HEK293 (cell line): ENCODE data around the gene MRPL34.
A peak's percentile ranks its signal among the peaks of the same experiment; 100 is the strongest.

Source experiments
- CTCF ChIA-PET: fragments of 350-600 bp; formaldehyde crosslinking; extraction: SDS; loops from one replicate; lab custom pipeline; 2021; ENCODE audit warnings: antibody characterized with exemption; lab: Yijun Ruan, JAX
- POLR2A ChIA-PET: fragments of 300-600 bp; formaldehyde crosslinking; extraction: SDS; loops from one replicate; lab custom pipeline; 2020; ENCODE audit warnings: antibody characterized with exemption, inconsistent platforms; lab: Yijun Ruan, JAX
- H3K27ac ChIP-seq: fragments of 200-500 bp; sonication (Bioruptor generic); 2 replicates; pipeline ENCODE4 v1.5.1; 2014; ENCODE audit warnings: low read depth, low read length, control low read depth, inconsistent platforms; ENCODE audit errors: extremely low read depth
- H3K36me3 ChIP-seq, 2 experiments: fragments of 200-500 bp in 1 of 2; sonication (Bioruptor generic) in 1 of 2; 1 replicate in 1 of 2; 2 replicates in 1 of 2; pipeline ENCODE4 v1.5.1; 2014 to 2017; ENCODE audit warnings: inconsistent platforms in 2 of 2, low read length in 2 of 2; ENCODE audit not compliant: control insufficient read depth in 2 of 2, insufficient read depth in 1 of 2
- H3K4me1 ChIP-seq: fragments of 200-500 bp; sonication (Bioruptor generic); 2 replicates; pipeline ENCODE4 v1.5.1; 2014; ENCODE audit warnings: mild to moderate bottlenecking, low read length, inconsistent platforms; ENCODE audit not compliant: control insufficient read depth, insufficient read depth
- H3K4me3 ChIP-seq: 2 replicates; pipeline ENCODE4 v1.5.1; 2011; ENCODE audit warnings: low read depth, mild to moderate bottlenecking, control low read depth, low read length, moderate library complexity
- H3K9me3 ChIP-seq: fragments of 200-500 bp; sonication (Bioruptor generic); 2 replicates; pipeline ENCODE4 v1.5.1; 2014; ENCODE audit warnings: low read depth, low read length, inconsistent platforms; ENCODE audit not compliant: control insufficient read depth, insufficient read depth
- CTCF ChIP-seq: fragments of 450-650 bp; formaldehyde crosslinking; IDR thresholded peaks from 2 replicates; pipeline ENCODE4 v1.5.1; 2016; ENCODE audit warnings: missing biosample characterization, missing genetic modification characterization
- FEZF1 ChIP-seq: fragments of 450-650 bp; formaldehyde crosslinking; IDR thresholded peaks from 2 replicates; pipeline ENCODE4 v1.5.1; 2016; ENCODE audit warnings: missing biosample characterization, missing genetic modification characterization
- HIC1 ChIP-seq: fragments of 450-650 bp; formaldehyde crosslinking; IDR thresholded peaks from 2 replicates; pipeline ENCODE4 v1.5.1; 2016; ENCODE audit warnings: missing biosample characterization, missing genetic modification characterization
- HOXA7 ChIP-seq: sonication (generic); formaldehyde crosslinking; IDR thresholded peaks from 2 replicates; pipeline ENCODE4 v1.8.1; 2022; ENCODE audit warnings: missing genetic modification reagents, borderline replicate concordance
- KLF7 ChIP-seq: fragments of 450-650 bp; formaldehyde crosslinking; IDR thresholded peaks from 2 replicates; pipeline ENCODE4 v1.5.1; 2016; ENCODE audit warnings: missing biosample characterization, missing genetic modification characterization, borderline replicate concordance
- PRDM4 ChIP-seq: fragments of 450-650 bp; formaldehyde crosslinking; IDR thresholded peaks from 2 replicates; pipeline ENCODE4 v1.5.1; 2017; ENCODE audit warnings: missing biosample characterization, missing genetic modification characterization
- SP7 ChIP-seq: fragments of 450-650 bp; formaldehyde crosslinking; IDR thresholded peaks from 2 replicates; pipeline ENCODE4 v1.5.1; 2016; ENCODE audit warnings: missing biosample characterization, missing genetic modification characterization
- YY2 ChIP-seq: fragments of 450-650 bp; formaldehyde crosslinking; IDR thresholded peaks from 2 replicates; pipeline ENCODE4 v1.5.1; 2016; ENCODE audit warnings: missing biosample characterization, missing genetic modification characterization
- ZBTB8A ChIP-seq: fragments of 450-650 bp; formaldehyde crosslinking; IDR thresholded peaks from 2 replicates; pipeline ENCODE4 v1.5.1; 2016; ENCODE audit warnings: missing biosample characterization, missing genetic modification characterization
- ZNF10 ChIP-seq: fragments of 450-650 bp; formaldehyde crosslinking; IDR thresholded peaks from 2 replicates; pipeline ENCODE4 v1.5.1; 2017; ENCODE audit warnings: missing biosample characterization, missing genetic modification characterization
- ZNF133 ChIP-seq: fragments of 450-650 bp; formaldehyde crosslinking; IDR thresholded peaks from 2 replicates; pipeline ENCODE4 v1.5.1; 2016; ENCODE audit warnings: missing biosample characterization, missing genetic modification characterization
- ZNF155 ChIP-seq: fragments of 450-650 bp; formaldehyde crosslinking; IDR thresholded peaks from 2 replicates; pipeline ENCODE4 v1.5.1; 2016; ENCODE audit warnings: missing biosample characterization, missing genetic modification characterization
- ZNF175 ChIP-seq: fragments of 450-650 bp; formaldehyde crosslinking; IDR thresholded peaks from 2 replicates; pipeline ENCODE4 v1.5.1; 2016; ENCODE audit warnings: missing biosample characterization, missing genetic modification characterization
- ZNF266 ChIP-seq: fragments of 450-650 bp; formaldehyde crosslinking; IDR thresholded peaks from 2 replicates; pipeline ENCODE4 v1.5.1; 2016; ENCODE audit warnings: missing biosample characterization, missing genetic modification characterization, low read depth
- ZNF354C ChIP-seq: fragments of 450-650 bp; formaldehyde crosslinking; IDR thresholded peaks from 2 replicates; pipeline ENCODE4 v1.5.1; 2016; ENCODE audit warnings: missing biosample characterization, missing genetic modification characterization, low read depth, borderline replicate concordance
- ZNF366 ChIP-seq: fragments of 450-650 bp; formaldehyde crosslinking; conservative IDR thresholded peaks from 2 replicates; pipeline ENCODE4 v1.5.1; 2016; ENCODE audit warnings: missing biosample characterization, missing genetic modification characterization
- ZNF423 ChIP-seq: fragments of 450-650 bp; formaldehyde crosslinking; IDR thresholded peaks from 2 replicates; pipeline ENCODE4 v1.5.1; 2016; ENCODE audit warnings: missing biosample characterization, missing genetic modification characterization
- ZNF473 ChIP-seq: fragments of 450-650 bp; formaldehyde crosslinking; IDR thresholded peaks from 2 replicates; pipeline ENCODE4 v1.5.1; 2017; ENCODE audit warnings: missing biosample characterization, missing genetic modification characterization
- ZNF518A ChIP-seq: fragments of 450-650 bp; formaldehyde crosslinking; conservative IDR thresholded peaks from 2 replicates; pipeline ENCODE4 v1.5.1; 2016; ENCODE audit warnings: low read depth, missing biosample characterization, missing genetic modification characterization
- ZNF645 ChIP-seq: fragments of 450-650 bp; formaldehyde crosslinking; IDR thresholded peaks from 2 replicates; pipeline ENCODE4; 2016; ENCODE audit warnings: missing biosample characterization, missing genetic modification characterization
- ZNF677 ChIP-seq: fragments of 450-650 bp; IDR thresholded peaks from 2 replicates; pipeline ENCODE4 v1.5.0; 2018; ENCODE audit warnings: missing biosample characterization, mild to moderate bottlenecking, missing genetic modification characterization, moderate library complexity
- ZNF76 ChIP-seq: fragments of 450-650 bp; formaldehyde crosslinking; IDR thresholded peaks from 2 replicates; pipeline ENCODE4; 2016; ENCODE audit warnings: low read depth, missing biosample characterization, missing genetic modification characterization, borderline replicate concordance
- ZNF777 ChIP-seq: fragments of 450-650 bp; formaldehyde crosslinking; IDR thresholded peaks from 2 replicates; pipeline ENCODE4 v1.5.1; 2017; ENCODE audit warnings: missing biosample characterization, missing genetic modification characterization, borderline replicate concordance
- ZNF830 ChIP-seq: fragments of 450-650 bp; IDR thresholded peaks from 2 replicates; pipeline ENCODE4 v1.5.0; 2018; ENCODE audit warnings: missing biosample characterization, missing genetic modification characterization, low read depth, mild to moderate bottlenecking, moderate library complexity
- ZSCAN30 ChIP-seq: fragments of 450-650 bp; IDR thresholded peaks from 2 replicates; pipeline ENCODE4 v1.5.1; 2018; ENCODE audit warnings: missing biosample characterization, mild to moderate bottlenecking, missing genetic modification characterization, moderate library complexity

MRPL34 gene

GRCh38 chr19:17346109-17346671 is 40.5 kb downstream of the MRPL34 start (continued):
- TF ChIP-seq CTCF (tag by site-specific recombination) (peak; percentile 92), ZNF518A (no peak), ZNF777 (tag by site-specific recombination) (no peak), SP7 (tag by site-specific recombination) (no peak), KLF7 (no peak), PRDM4 (tag by site-specific recombination) (0 out of 2 replicates have a peak, but pooled peaks have one; percentile 19), ZNF175 (tag by site-specific recombination) (no peak), ZNF10 (tag by site-specific recombination) (no peak), ZBTB8A (no peak), ZNF366 (tag by site-specific recombination) (peak; percentile 78), YY2 (0 out of 2 replicates have a peak, but pooled peaks have one; percentile 12), HOXA7 (CRISPR knock-in tag) (no peak)

- CTCF ChIA-PET = interaction anchor here (0.7 to 2.2 kb wide), 9 partner anchors 15 to 712 kb away, joined by 3 to 17 read pairs (median 4); no protein-coding TSS in a partner anchor
- POLR2A ChIA-PET = interaction anchor here (0.7 kb wide), 1 partner anchor 72 kb away, joined by 3 read pairs; the partner anchor contains the start of gene MVB12A
- H3K27ac ChIP-seq = no peak overlapping the region
- no peak for TF ChIP-seq ZNF830
- TF ChIP-seq ZSCAN30 (tag by site-specific recombination) = no peak
- no peak for TF ChIP-seq SP7 (tag by site-specific recombination)
- no peak for TF ChIP-seq ZNF473 (tag by site-specific recombination)
- TF ChIP-seq ZNF133 (tag by site-specific recombination) = no peak
- no peak for TF ChIP-seq HIC1
- no peak for TF ChIP-seq FEZF1 (tag by site-specific recombination)
- TF ChIP-seq ZNF155 (tag by site-specific recombination) = no peak
- TF ChIP-seq ZNF76 = no peak
- TF ChIP-seq ZNF354C (tag by site-specific recombination) = no peak
- TF ChIP-seq ZNF423 (tag by site-specific recombination) = no peak
- TF ChIP-seq ZNF677 (tag by site-specific recombination) = no peak
- TF ChIP-seq ZNF645 (tag by site-specific recombination) = no peak
- no peak for TF ChIP-seq ZNF266 (tag by site-specific recombination)
Measured at GRCh38 chr19:17347361-17347760, 41.7 kb downstream of the MRPL34 start.

More at GRCh38 chr19:17347361-17347760, 41.7 kb downstream of the MRPL34 start:
- Histone ChIP-seq H3K9me3 (no peaks in the 10 kb centered on the region), H3K36me3 (peaks cover 0 to 2% of the 10 kb centered on the region in 2 experiments; a peak in 2 of 3 replicates), H3K4me3 (no peak overlapping the region), H3K4me1 (no peaks in the 10 kb centered on the region)
